ENCODE results near the gene CNTN5.

Gene CNTN5

GRCh38 chr11:100151944-100152343 lies 1131.2 kb downstream of the CNTN5 start:
- no peak for DNase-seq (ENCODE audit: low read depth)
- H3K4me3 ChIP-seq (ENCODE audit: low read length) = no peak overlapping the region

GRCh38 chr11:100152766-100153165 lies 1132.0 kb downstream of the CNTN5 start:
- no peak overlapping the region for H3K4me3 ChIP-seq (ENCODE audit: low read length)
- no peak for DNase-seq (ENCODE audit: low read depth)
- no peak for TF ChIP-seq CTCF (conservative IDR thresholded peaks at IDR 0.05; ENCODE audit: low read length)

More at GRCh38 chr11:100151944-100152343, 1131.2 kb downstream of the CNTN5 start:
- TF ChIP-seq CTCF (conservative IDR thresholded peaks at IDR 0.05; ENCODE audit: low read length) = no peak

- TF ChIP-seq CTCF (conservative IDR thresholded peaks at IDR 0.05; ENCODE audit: low read length) = no peak
- DNase-seq (ENCODE audit: low read depth) = no peak
- no peak overlapping the region for H3K4me3 ChIP-seq (ENCODE audit: low read length)
Observed at GRCh38 chr11:100163471-100163870, 1142.7 kb downstream of the CNTN5 start.

- no peak for DNase-seq (ENCODE audit: low read depth)
- H3K4me3 ChIP-seq (ENCODE audit: low read length) = no peak overlapping the region
- no peak for TF ChIP-seq CTCF (conservative IDR thresholded peaks at IDR 0.05; ENCODE audit: low read length)
Observed at GRCh38 chr11:100174881-100175280, 1154.1 kb downstream of the CNTN5 start.

- H3K4me3 ChIP-seq (ENCODE audit: low read length) = no peak overlapping the region
- no peak for TF ChIP-seq CTCF (conservative IDR thresholded peaks at IDR 0.05; ENCODE audit: low read length)
- DNase-seq (ENCODE audit: low read depth) = no peak
Observed at GRCh38 chr11:100176456-100176855, 1155.7 kb downstream of the CNTN5 start.

- no peak for TF ChIP-seq CTCF (conservative IDR thresholded peaks at IDR 0.05; ENCODE audit: low read length)
- no peak overlapping the region for H3K4me3 ChIP-seq (ENCODE audit: low read length)
- no peak for DNase-seq (ENCODE audit: low read depth)
Observed at GRCh38 chr11:100177651-100178050, 1156.9 kb downstream of the CNTN5 start.

GRCh38 chr11:100182350-100182749 lies 1161.6 kb downstream of the CNTN5 start:
- no peak for DNase-seq (ENCODE audit: low read depth)
- no peak overlapping the region for H3K4me3 ChIP-seq (ENCODE audit: low read length)
- no peak for TF ChIP-seq CTCF (conservative IDR thresholded peaks at IDR 0.05; ENCODE audit: low read length)

Data from AG10803 (cell line).